Measurements from ENCODE around the gene SHCBP1L.
A peak's percentile ranks its signal among the peaks of the same experiment; 100 is the strongest.

SHCBP1L gene

GRCh38 chr1:182890927-182891610 lies 61.9 kb downstream of the SHCBP1L start:
- no peak for DNase-seq (ENCODE audit: low spot score)

DNA sequence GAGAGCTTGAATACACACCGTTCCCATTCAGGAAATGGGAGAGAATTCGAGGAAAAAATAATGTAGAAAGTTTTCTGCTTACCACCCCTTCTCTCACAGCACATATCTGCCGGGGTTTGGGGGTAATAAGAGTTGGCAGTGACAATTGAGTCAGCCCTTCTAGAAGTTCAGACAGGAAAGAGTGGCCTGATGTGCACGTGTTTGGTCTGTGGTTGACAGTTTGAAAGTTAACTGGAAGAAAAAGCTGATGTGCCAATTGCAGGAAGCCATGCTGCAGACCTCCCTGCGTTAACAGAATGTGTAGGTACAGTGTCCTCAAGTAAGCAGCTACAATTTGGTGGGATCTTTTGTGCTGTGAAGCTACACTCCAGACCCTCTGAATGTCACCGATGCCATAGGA lies 63.0 kb downstream of the SHCBP1L start:
- DNase-seq (ENCODE audit: low spot score) = no peak

DNA sequence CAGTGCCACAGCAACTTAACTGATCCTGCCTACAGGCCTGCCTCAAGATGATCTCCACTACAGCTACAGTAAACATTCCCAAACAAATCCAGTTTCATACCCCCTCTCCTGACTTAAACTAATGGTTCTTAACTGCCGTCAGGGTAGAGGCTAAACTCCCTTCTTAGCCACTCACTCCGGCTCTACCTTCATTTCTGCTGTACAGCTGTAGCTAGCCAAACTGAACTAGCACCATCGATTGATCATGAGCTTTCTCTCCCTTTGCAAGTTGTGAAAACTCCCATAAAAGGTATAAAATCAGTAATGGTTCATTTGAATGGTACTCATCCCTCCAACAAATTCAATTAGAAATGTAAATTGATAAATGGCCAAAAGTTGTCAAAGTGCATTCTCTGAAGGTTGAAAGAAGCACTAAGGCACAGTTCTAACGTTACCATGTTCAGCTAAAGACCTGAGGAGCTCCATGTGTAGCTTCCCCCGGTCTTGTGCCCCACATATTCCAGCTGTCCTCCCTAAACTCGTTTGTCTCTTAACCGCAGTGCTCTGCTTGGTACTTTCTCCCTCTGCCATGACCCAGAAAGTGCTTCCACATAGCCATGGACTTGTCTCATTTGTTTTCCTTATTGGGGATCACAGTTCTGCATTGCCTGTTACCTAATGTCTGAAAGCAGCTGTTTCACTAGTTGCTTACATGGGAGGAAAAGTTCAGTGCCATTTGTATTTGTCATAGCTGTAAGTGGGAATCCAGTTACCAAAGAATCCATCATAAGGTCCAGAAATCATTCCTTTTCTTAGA lies 64.0 kb downstream of the SHCBP1L start:
- DNase-seq (ENCODE audit: low spot score) = peak; percentile 24

GRCh38 chr1:182886985-182887384 lies 66.0 kb downstream of the SHCBP1L start:
- DNase-seq (ENCODE audit: low spot score) = no peak

DNA sequence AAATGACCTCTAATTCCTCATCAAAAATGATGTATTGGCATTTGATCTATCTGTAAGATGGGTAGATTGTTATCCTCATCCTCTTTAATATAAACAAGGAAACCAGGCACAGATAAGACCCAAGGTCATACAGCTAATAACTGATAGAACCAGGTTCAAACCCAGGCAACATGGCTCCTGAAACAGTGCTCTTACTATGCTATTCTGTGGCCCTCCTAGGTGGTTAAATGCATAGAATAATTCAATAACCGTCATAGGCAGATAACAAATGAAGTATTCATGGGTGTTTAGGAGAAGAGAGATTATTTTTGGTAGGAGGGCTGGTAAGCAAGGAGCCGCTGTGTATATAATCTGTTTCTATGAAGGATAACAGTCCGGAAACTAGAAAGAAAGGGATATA lies 67.4 kb downstream of the SHCBP1L start:
- no peak for DNase-seq (ENCODE audit: low spot score)

DNA sequence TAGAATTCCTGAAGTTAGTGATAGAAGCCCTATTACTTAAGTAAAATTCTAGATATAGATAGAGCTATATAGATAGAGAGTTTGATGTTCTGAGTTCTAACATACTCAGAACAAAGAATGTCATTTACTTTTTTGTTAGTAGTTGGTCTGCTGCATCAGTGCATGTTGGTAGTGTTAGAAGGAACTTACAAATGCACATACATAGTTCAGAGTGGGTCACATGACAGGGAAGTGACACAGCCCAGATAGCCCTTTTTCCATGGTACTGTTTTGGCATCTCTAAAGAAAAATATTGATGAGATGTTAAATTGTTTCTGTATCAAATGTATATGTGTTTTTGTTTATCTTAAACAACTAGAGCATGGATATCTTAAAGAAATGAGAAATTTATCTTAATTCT lies 68.1 kb downstream of the SHCBP1L start:
- DNase-seq (ENCODE audit: low spot score) = no peak

GRCh38 chr1:182877842-182878241 lies 75.1 kb downstream of the SHCBP1L start:
- DNase-seq (ENCODE audit: low spot score) = no peak

DNA sequence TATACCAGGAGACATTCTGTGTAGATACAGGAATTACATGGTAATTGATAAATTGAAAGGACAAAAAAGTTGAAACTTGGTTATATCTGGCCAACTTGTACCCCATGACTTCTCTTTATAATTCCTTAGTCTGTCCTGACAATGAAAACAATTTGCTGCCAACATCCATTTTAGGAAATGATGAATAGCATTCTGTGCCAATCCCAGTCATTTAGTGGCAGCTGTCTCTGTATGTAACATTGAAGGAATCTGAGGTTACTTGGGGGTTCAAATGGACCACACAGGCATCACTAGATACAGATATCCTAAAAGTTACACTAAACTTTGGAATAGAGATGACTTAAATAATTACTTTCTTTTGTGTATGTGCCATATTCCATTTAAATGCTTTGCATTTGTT lies 75.6 kb downstream of the SHCBP1L start:
- no peak for DNase-seq (ENCODE audit: low spot score)

GRCh38 chr1:182875889-182876288 lies 77.1 kb downstream of the SHCBP1L start:
- no peak for DNase-seq (ENCODE audit: low spot score)

DNA sequence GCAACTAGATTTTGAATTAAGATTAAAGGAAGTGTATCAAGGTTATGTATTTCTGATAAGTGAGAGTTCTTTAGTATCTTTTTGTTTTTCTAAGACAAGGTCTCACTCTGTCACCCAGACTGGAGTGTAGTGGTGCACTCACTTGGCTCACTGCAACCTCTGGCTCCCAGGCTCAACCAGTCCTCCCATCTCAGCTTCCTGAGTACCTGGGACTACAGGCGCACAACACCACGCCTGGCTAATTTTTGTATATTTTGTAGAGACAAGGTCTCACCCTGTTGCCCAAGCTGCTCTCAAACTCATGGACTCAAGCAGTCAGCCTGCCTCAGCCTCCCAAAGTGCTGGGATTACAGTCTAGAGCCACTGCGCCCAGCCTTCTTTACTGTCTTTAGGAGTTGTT lies 80.1 kb downstream of the SHCBP1L start:
- DNase-seq (ENCODE audit: low spot score) = no peak

DNA sequence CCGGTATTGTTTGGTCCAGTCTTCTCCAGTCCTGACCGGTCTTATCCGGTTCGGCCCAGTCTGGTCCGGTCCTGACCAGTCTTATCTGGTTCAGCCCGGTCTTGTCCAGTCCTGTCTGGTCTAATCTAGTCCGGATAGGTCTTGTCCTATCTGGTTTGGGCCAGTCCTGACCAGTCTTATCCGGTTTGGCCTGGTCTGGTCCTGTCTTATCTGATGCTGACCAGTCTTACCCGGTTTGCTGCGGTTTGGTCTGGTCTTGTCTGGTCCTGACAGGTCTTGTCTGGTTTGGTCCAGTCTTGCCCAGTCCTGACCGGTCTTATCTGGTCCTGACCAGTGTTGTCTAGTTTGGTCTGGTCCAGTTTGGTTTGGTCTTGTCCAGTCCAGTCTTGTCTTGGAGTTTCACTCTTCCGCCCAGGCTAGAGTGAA lies 83.7 kb downstream of the SHCBP1L start:
- DNase-seq (ENCODE audit: low spot score) = no peak

GRCh38 chr1:182867861-182868260 lies 85.1 kb downstream of the SHCBP1L start:
- DNase-seq (ENCODE audit: low spot score) = no peak

GRCh38 chr1:182863940-182864339 lies 89.0 kb downstream of the SHCBP1L start:
- DNase-seq (ENCODE audit: low spot score) = no peak

DNA sequence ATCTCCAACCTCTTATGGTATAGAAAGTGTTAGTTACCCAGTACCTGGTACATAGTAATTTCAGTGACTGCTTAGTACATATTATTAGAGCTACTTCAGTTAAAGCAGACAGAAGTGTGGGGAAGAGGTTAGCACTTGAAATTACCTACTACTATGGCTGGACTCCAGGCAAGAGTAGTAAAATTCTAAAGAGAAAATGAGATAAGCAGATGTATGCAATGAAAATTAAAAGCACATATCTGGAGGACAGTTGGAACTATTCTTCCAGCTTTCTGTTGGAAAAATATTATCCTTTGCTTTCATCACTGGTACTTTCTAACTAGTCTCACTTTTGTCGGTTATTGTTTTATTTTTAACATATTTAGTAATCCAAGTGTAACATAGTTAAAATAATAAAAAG lies 90.1 kb downstream of the SHCBP1L start:
- DNase-seq (ENCODE audit: low spot score) = no peak

DNA sequence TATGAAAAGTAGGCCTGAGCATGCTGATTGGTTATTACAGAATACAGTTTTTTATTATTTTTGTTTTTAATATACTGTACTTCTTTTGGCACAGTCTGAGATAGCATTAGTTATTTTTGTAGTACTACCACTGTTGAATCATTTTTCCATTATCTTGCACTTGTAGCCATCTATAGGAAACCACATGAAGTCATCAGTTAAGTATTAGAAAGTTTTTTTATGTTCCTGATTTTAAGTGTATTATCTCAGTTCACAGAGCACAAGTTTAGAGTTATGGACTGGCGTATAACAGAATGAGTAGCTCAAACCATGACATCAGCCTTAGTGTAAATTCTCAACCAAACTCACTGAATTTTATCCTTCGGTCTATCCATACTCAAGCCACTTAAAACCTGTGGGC lies 91.0 kb downstream of the SHCBP1L start:
- DNase-seq (ENCODE audit: low spot score) = no peak

DNA sequence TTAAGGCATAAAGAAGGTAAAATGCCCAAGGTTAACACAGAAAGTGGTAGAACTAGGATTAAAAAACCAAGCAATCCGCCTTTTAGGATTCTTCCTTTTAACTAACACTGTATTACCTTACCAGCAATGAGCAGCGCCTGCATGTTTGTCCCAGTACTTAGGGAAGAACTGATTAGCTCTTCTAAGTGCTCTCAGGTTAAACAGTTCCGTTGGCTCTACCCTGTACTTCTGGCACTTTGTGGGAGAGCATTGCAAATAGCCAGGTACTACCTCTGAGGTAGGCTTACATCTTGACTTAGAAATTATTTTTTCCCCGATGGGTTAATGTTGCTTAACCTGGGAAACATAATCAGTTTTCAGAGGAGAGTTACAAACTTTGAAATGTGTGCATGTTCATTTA lies 92.3 kb downstream of the SHCBP1L start:
- no peak for DNase-seq (ENCODE audit: low spot score)

GRCh38 chr1:182857212-182857611 lies 95.8 kb downstream of the SHCBP1L start:
- DNase-seq (ENCODE audit: low spot score) = no peak

- DNase-seq (ENCODE audit: low spot score) = no peak
Measured at GRCh38 chr1:182855911-182856310, 97.1 kb downstream of the SHCBP1L start.

GRCh38 chr1:182851825-182852224 lies 101.1 kb downstream of the SHCBP1L start:
- DNase-seq (ENCODE audit: low spot score) = no peak

- no peak for DNase-seq (ENCODE audit: low spot score)
Measured at GRCh38 chr1:182850319-182850718, 102.6 kb downstream of the SHCBP1L start.
